HG02610 (cell line): Measurements from ENCODE around the gene ANO3.

ENCODE experiments used
- ATAC-seq: cut with Tn5 transposase; IDR thresholded peaks from one replicate; pipeline ENCODE4 v1.9.1; 2021; ENCODE audit warnings: mild to moderate bottlenecking, moderate library complexity; ENCODE audit not compliant: unreplicated experiment

The ANO3 gene

DNA sequence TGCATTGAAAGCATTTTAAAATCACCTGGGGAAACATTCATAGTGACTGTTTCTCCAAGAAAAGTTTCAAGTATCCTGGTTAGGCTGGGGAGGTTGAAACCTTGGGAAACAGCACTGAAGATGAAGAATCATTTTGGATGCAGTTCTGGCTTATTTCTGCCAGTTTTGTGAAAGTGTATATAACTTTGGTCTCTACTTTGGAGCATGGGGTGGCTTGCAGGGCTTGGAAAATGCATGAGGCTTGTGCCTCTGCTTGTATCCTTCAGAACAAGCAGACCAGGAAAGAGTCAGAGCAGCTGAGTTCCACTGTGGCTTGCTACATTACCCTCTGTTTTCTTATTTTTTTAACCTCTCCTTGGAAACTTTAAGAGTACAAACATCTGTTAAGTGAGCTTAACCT is 370.5 kb downstream of the ANO3 start:
- ATAC-seq: no peak

DNA sequence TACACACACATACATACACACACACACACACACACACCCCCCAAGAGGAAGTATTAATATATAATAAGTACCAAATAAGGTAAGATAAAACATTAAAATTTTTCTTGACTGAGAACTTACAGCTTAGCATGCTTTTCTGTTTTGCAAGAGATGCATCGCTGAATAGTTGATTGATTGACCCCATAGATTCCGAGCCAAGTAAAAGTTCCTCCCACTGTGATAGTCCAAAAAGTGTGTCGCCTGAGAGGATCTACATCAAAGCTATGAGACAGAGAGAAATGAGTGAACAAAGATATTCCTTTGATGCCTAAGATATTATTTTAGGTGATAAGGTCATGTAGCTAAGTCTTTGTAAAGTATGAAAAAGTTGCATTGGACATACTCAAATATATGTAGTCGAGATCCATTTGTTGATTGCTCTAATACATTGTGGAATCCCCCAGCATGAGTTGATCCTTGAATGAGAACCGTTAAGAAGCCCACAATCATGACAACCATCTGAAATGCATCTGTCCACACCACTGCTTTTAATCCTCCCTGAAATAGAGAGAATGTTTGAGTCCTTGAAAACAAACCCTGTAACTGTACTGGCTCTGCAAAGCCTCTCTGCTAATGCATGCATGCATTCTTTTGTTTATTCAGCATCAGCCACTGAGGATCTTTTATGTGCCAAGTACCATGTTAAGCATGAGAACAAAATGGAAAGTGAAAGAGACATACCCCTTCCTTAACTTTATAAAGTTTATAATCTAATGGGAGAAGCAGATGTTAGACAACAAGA is 371.7 kb downstream of the ANO3 start:
- ATAC-seq: no peak

DNA sequence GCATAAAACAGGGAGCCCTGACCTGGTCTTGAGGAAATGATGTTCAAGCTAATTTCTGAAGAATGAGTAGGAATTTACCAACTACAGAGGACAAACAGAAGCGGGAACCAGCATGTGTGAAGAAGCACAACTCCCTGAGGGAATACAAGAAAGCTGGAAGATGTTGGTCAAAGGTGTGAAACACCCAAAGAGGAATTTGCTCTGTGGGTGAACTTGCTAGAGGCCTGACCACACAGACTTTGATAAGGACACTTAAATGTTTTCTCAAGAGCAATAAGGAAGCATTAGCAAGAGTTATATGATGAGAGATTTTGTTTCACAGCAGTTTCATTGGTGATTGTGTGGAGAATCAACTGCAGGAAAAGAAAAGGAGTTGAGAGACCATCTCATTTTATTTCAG is 372.3 kb downstream of the ANO3 start:
- no peak for ATAC-seq

DNA sequence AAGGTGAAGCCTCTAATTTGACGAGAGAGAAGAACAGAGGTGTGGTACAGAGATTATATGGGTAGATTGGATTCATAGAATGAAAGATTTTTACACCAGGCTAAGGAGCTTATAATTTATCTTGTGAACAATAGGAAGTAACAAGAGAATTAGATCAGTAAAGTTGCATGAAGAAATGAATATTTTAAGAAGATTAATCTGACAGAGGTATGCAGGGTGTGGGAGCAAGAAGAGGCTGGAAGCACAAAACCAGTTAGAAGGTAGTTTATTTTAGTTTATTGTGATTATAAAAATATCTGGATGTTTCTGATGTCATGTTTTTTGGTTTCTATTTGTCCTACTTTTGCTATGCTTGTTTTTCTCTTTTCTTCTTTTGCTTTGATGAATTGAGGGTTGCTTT is 374.3 kb downstream of the ANO3 start:
- ATAC-seq: no peak

DNA sequence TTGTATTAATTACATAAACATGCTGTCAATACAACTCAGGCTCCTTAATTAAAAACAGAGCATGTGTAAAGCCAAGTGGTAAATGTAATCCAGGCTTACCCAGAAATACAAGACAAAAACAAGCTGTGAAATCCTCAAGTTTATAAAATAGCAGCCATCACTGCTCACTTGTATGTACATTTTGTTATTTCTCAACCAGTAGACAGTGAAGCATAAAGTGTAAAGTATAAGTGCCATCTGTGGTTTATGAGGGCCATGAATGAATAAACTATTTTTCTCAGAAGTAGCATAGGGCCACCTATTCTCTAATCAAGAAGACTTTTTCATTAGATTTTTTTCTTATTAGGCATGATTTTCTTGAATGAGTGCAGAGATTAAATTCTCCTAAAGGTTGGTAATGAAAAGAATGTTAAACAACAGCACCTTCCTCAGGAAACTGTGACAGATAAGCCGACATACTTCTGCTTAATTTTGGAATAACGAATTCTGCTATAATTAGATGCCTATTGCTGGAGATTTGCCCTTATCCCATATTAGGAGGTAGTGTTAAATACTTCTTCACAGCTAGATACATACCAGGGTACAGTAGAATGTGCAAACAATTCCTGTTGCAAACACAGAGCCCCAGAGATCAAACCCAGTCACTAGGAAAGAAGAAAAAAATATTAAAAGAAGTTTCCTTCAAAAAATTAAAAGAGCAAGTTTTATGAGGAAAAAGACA is 377.0 kb downstream of the ANO3 start:
- ATAC-seq: no peak

DNA sequence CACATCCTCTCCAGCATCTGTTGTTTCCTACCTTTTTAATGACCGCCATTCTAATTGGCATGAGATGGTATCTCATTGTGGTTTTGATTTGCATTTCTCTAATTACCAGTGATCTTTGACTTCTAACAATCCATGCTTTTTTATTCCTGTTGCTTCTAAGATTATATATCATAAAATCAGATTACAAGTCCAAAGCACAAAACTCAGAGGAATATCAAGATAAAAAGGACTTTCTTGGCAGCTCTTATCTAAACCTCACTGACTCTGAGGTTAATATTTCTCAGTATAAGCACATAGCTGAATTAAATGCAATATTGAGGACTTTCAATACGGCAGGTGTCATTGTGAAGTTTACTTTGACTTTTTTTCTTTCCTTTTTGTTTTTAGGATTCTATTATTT is 378.6 kb downstream of the ANO3 start:
- ATAC-seq: no peak

DNA sequence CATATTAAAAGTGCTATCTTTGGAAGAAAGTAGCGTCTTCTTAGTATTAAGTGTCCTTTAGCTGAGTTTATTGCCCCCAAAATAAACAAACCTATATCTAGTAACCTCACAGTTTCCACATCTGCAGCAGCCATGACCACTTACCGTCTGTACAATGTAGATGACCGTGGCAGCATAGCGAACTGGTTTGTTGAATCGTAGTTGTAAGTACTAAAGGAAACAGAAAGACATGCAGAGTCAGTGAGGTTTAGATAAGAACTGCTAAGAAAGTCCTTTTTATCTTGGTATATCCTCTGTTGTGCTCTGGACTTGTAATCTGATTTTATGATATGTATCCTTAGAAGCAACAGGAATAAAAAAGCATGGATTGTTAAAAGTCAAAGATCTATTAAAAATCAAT is 380.6 kb downstream of the ANO3 start:
- no peak for ATAC-seq
